ENCODE data around the gene MSGN1.

Gene MSGN1

GRCh38 chr2:17818235-17818815 lies 2.1 kb downstream of the MSGN1 start:
- Histone ChIP-seq H3K9ac (ENCODE audit: low read depth, low read length, poor library complexity, severe bottlenecking) (no peak overlapping the region), H2AFZ (ENCODE audit: low read length) (no peak overlapping the region), H4K20me1 (ENCODE audit: insufficient read depth, low read length, poor library complexity, severe bottlenecking) (no peaks in the 10 kb centered on the region), H3K36me3 (ENCODE audit: insufficient read depth, low read length) (no peaks in the 10 kb centered on the region), H3K4me2 (ENCODE audit: low read depth, low read length, poor library complexity, severe bottlenecking) (no peak overlapping the region), H3K4me3 (ENCODE audit: low read length, poor library complexity, severe bottlenecking) (no peak overlapping the region), H3K79me2 (ENCODE audit: insufficient read depth, low read length) (no peaks in the 10 kb centered on the region), H3K9me3 (ENCODE audit: insufficient read depth, low read depth, low read length) (no peaks in the 10 kb centered on the region), H3K9me2 (replicated peaks; ENCODE audit: low read depth, low read length) (no peaks in the 10 kb centered on the region), H3K4me1 (ENCODE audit: insufficient read depth, low read length, poor library complexity, severe bottlenecking) (peaks cover 8% of the 10 kb centered on the region), H3K27me3 (ENCODE audit: insufficient read depth, low read length, poor library complexity, severe bottlenecking) (no peaks in the 10 kb centered on the region), H3F3A (ENCODE audit: low read depth) (no peaks in the 10 kb centered on the region)
- TF ChIP-seq, protein P1, sequence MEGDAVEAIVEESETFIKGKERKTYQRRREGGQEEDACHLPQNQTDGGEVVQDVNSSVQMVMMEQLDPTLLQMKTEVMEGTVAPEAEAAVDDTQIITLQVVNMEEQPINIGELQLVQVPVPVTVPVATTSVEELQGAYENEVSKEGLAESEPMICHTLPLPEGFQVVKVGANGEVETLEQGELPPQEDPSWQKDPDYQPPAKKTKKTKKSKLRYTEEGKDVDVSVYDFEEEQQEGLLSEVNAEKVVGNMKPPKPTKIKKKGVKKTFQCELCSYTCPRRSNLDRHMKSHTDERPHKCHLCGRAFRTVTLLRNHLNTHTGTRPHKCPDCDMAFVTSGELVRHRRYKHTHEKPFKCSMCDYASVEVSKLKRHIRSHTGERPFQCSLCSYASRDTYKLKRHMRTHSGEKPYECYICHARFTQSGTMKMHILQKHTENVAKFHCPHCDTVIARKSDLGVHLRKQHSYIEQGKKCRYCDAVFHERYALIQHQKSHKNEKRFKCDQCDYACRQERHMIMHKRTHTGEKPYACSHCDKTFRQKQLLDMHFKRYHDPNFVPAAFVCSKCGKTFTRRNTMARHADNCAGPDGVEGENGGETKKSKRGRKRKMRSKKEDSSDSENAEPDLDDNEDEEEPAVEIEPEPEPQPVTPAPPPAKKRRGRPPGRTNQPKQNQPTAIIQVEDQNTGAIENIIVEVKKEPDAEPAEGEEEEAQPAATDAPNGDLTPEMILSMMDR (conservative IDR thresholded peaks at IDR 0.05; ENCODE audit: low read length), result no peak
- no peak for TF ChIP-seq EZH2phosphoT487 (IDR thresholded peaks at IDR 0.05; ENCODE audit: borderline replicate concordance)

DNA sequence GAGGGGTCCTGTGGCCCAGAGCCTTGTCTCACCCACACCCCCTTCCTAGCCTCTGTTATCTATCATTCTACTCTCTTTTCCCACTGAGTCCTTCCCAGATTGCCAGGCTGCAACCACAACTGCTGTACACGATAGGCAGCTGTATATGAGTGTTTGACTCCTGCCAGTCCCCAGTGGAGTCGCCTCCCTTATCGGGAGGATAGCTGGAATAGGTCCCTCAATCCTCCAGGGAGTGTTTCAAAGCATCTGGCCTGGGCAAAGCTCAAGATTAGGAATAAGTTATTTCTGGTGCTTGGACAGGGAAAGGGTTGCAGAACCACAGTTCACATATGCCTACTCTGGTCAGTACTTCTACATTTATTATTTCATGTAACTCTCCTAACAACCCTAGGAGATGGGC lies 4.8 kb downstream of the MSGN1 start:
- Histone ChIP-seq H3K4me3 (ENCODE audit: low read length, poor library complexity, severe bottlenecking) (no peak overlapping the region), H3K36me3 (ENCODE audit: insufficient read depth, low read length) (no peaks in the 10 kb centered on the region), H4K20me1 (ENCODE audit: insufficient read depth, low read length, poor library complexity, severe bottlenecking) (no peaks in the 10 kb centered on the region), H3K9ac (ENCODE audit: low read depth, low read length, poor library complexity, severe bottlenecking) (no peak overlapping the region), H3F3A (ENCODE audit: low read depth) (no peaks in the 10 kb centered on the region), H3K9me2 (replicated peaks; ENCODE audit: low read depth, low read length) (no peaks in the 10 kb centered on the region), H3K4me1 (ENCODE audit: insufficient read depth, low read length, poor library complexity, severe bottlenecking) (no peaks in the 10 kb centered on the region), H3K79me2 (ENCODE audit: insufficient read depth, low read length) (no peaks in the 10 kb centered on the region), H2AFZ (ENCODE audit: low read length) (no peak overlapping the region), H3K27me3 (ENCODE audit: insufficient read depth, low read length, poor library complexity, severe bottlenecking) (no peaks in the 10 kb centered on the region), H3K4me2 (ENCODE audit: low read depth, low read length, poor library complexity, severe bottlenecking) (no peak overlapping the region), H3K9me3 (ENCODE audit: insufficient read depth, low read depth, low read length) (no peaks in the 10 kb centered on the region)
- no peak for TF ChIP-seq EZH2phosphoT487 (IDR thresholded peaks at IDR 0.05; ENCODE audit: borderline replicate concordance)
- TF ChIP-seq, protein P1 (conservative IDR thresholded peaks at IDR 0.05; ENCODE audit: low read length), result no peak

GRCh38 chr2:17821535-17822444 lies 5.5 kb downstream of the MSGN1 start:
- TF ChIP-seq EZH2phosphoT487 (IDR thresholded peaks at IDR 0.05; ENCODE audit: borderline replicate concordance), result no peak
- TF ChIP-seq, protein P1 (conservative IDR thresholded peaks at IDR 0.05; ENCODE audit: low read length), result no peak
- Histone ChIP-seq H3K4me3 (ENCODE audit: low read length, poor library complexity, severe bottlenecking) (no peak overlapping the region), H4K20me1 (ENCODE audit: insufficient read depth, low read length, poor library complexity, severe bottlenecking) (no peaks in the 10 kb centered on the region), H3K9ac (ENCODE audit: low read depth, low read length, poor library complexity, severe bottlenecking) (no peak overlapping the region), H3F3A (ENCODE audit: low read depth) (no peaks in the 10 kb centered on the region), H3K9me2 (replicated peaks; ENCODE audit: low read depth, low read length) (no peaks in the 10 kb centered on the region), H3K4me1 (ENCODE audit: insufficient read depth, low read length, poor library complexity, severe bottlenecking) (no peaks in the 10 kb centered on the region), H3K9me3 (ENCODE audit: insufficient read depth, low read depth, low read length) (no peaks in the 10 kb centered on the region), H2AFZ (ENCODE audit: low read length) (no peak overlapping the region), H3K27me3 (ENCODE audit: insufficient read depth, low read length, poor library complexity, severe bottlenecking) (no peaks in the 10 kb centered on the region), H3K79me2 (ENCODE audit: insufficient read depth, low read length) (no peaks in the 10 kb centered on the region), H3K36me3 (ENCODE audit: insufficient read depth, low read length) (no peaks in the 10 kb centered on the region), H3K4me2 (ENCODE audit: low read depth, low read length, poor library complexity, severe bottlenecking) (no peak overlapping the region)
